HepG2 (cell line): ENCODE data around the gene MZF1.

Experiments
- ADNP ChIP-seq: sonication (generic); formaldehyde crosslinking; IDR thresholded peaks from 2 replicates; pipeline ENCODE4 v1.4.0; 2020; ENCODE audit warnings: missing genetic modification reagents
- ATF1 ChIP-seq: IDR thresholded peaks from 2 replicates; pipeline ENCODE4 v1.6.1; 2016; ENCODE audit warnings: mild to moderate bottlenecking, control low read depth
- EP300 ChIP-seq, 3 experiments: sonication (generic) in 1 of 3; formaldehyde crosslinking in 1 of 3; IDR thresholded peaks; 2 replicates each; pipeline versions ENCODE4 v1.5.1 to v1.6.1; 2011 to 2020; ENCODE audit warnings: low read depth in 2 of 3, low read length in 2 of 3, borderline replicate concordance in 1 of 3, improper control_type of control experiment in 1 of 3, mild to moderate bottlenecking in 1 of 3, missing genetic modification reagents in 1 of 3, moderate library complexity in 1 of 3
- MATR3 ChIP-seq: sonication (generic); formaldehyde crosslinking; IDR thresholded peaks from 2 replicates; pipeline ENCODE4 v1.4.0; 2020; ENCODE audit warnings: missing genetic modification reagents
- SATB2 ChIP-seq: sonication (generic); formaldehyde crosslinking; IDR thresholded peaks from 2 replicates; pipeline ENCODE4 v1.5.0; 2020; ENCODE audit warnings: missing genetic modification reagents
- SMC3 ChIP-seq: IDR thresholded peaks from 2 replicates; pipeline ENCODE4 v1.6.1; 2011; ENCODE audit warnings: low read length, improper control_type of control experiment
- ZNF235 ChIP-seq: sonication (generic); formaldehyde crosslinking; IDR thresholded peaks from 2 replicates; pipeline ENCODE4 v1.8.1; 2023; ENCODE audit warnings: mild to moderate bottlenecking, missing genetic modification reagents, borderline replicate concordance

DNA sequence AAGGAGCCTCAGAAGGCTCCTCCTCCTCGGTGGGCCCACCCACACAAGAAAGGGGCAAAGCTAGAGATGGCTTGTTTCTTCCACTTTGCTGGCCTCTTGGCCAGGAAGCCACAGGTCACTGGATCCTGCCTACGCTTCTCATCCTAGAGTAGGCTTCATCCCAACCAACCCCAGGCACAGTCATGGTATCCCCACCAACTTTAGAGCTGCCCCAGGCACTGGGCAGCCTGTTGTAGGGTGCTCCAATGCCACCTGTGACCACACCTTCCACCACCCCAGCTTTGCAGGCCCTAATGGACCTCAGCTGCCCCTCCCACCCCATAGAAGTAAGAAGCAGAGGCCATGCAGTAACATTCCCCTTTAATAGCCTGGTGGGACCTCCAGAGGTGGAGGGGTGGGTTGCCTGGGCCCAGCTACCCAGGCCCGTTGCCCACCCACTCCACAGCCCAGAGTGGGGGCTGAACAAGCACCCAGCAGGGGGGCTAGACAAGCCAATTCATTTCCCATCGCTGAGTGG lies 17.7 kb downstream of the MZF1 start:
- TF ChIP-seq SMC3, result no peak
- no peak for TF ChIP-seq ZNF235
- no peak for TF ChIP-seq ATF1 (CRISPR knock-in tag)
- TF ChIP-seq ADNP (CRISPR knock-in tag), result no peak
- TF ChIP-seq MATR3 (CRISPR knock-in tag), result no peak
- TF ChIP-seq SATB2 (CRISPR knock-in tag), result no peak
- no peak for TF ChIP-seq EP300 (IDR thresholded peaks at IDR 0.05; ENCODE audit: low read depth in 2 of 2, low read length in 2 of 2)
- TF ChIP-seq EP300 (CRISPR knock-in tag; IDR thresholded peaks at IDR 0.05; ENCODE audit: borderline replicate concordance), result no peak
